HG03066 (cell line): ENCODE data around the gene SUV39H1.
A peak's percentile ranks its signal among the peaks of the same experiment; 100 is the strongest.
"Not testable (repeated sequence)": the region's sequence is repeated elsewhere in the genome, so short reads cannot be mapped to it uniquely, and the experiment has no call there.

Experiments
- ATAC-seq: cut with Tn5 transposase; IDR thresholded peaks from one replicate; pipeline ENCODE4 v1.9.1; 2021; ENCODE audit warnings: low read depth; ENCODE audit not compliant: unreplicated experiment

SUV39H1 gene

GRCh38 chrX:48684134-48684533 lies 12.4 kb upstream of the SUV39H1 start:
- no peak for ATAC-seq

GRCh38 chrX:48685416-48685815 lies 11.1 kb upstream of the SUV39H1 start:
- no peak for ATAC-seq

GRCh38 chrX:48688531-48689150 lies 7.9 kb upstream of the SUV39H1 start:
- no peak for ATAC-seq

DNA sequence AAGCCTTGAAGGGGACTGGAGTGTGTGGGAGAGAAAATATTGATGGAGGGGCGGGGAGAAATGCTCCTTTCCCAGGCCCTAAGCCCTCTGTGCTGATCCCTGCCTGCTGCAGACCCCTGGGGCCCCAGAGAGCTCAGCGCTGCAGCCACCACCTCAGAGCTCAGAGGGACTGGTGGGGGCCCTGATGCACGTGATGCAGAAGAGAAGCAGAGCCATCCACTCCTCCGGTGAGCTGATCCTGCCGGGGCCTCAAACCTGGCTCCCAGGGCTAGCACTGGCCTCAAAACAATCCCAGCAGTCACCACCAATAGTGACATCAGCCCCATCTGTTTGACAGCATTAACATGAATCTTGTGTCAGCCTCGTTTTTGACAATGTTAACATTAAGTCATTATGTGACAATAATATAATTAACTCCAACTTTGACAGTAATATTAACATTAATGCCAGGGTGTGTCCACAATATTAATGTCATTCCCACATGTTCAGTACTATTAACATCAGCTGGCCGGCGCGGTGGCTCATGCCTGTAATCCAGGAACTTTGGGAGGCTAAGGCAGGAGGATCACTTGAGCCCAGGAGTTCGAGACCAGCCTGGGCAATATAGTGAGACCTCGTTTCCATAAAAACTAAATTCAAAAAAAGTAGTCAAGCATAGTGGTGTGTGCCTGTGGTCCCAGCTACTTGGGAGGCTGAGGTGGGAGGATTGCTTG lies 7.2 kb upstream of the SUV39H1 start:
- ATAC-seq: no peak

DNA sequence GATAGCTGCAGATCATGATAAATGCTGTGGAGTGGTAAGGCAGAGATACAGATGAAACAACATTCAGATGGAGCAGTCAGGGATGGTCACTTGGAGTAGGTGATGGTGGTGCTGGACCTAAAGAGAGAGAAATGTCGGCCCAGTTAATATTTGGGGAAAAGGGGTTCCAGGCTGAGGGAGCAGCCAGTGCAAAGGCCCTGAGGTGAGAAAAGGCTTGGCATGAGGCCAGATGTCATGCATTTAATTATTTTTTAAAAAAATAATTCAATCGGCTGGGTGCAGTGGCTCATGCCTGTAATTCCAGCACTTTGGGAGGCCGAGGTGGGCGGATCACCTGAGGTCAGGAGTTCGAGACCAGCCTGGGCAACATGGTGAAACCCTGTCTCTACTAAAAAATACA lies 4.8 kb upstream of the SUV39H1 start:
- not testable (repeated sequence) for ATAC-seq

DNA sequence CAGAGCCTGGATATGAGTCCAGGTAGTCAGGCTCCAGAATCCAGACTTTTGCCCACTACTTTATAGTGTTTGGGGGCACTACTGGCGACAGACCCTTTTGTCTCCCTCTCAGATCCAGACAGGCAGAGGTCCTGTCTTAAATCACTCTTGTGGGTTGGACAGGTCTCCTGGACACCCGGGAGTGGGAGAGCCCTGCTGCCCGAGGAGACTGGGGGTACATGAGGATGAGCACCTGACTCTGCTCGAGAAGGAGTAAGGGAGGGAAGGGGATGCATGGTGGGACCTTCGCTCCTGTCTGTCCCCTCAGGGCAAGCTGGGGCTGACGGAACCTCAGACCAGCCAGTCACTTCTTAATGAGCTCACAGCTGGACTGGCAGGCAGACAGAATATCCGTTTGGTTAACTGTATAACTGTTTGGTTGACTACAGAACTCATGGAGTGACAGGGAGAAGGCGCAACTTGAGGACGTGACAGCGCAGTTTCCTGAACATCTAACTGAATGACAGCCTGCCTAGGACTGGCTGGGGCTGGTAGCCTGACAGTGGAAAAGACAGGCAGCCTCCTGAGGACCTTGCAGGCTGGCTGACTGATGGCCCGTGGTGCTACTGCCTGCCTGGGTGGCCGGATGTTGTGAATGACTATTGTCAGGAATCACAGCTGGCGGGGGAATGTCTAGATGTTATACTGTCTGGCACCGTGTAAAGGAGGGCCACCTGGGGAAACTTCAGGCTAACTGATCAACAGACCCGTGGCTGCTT lies 1.6 kb upstream of the SUV39H1 start:
- ATAC-seq: no peak

DNA sequence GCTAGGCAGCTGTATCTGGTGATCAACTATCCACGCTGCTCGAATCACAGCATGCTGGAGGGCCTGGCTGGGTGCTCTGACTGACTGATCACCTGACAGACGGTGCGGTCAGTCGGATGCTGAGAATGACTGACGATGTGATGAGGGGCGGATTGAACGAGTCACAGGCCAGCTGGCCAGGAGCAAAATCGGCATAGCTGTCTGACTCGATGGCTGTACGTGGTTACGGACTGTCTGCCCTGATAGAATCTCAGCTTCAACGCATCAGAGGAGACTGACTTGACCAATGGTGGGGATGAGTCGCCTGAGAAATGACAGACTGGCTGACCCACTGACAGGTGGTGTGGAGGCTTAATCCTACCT lies 1.0 kb upstream of the SUV39H1 start:
- no peak for ATAC-seq

GRCh38 chrX:48695925-48696300 lies 621 bp upstream of the SUV39H1 start:
- ATAC-seq: no peak

GRCh38 chrX:48696909-48697727 lies 584 bp downstream of the SUV39H1 start:
- peak; percentile 15 for ATAC-seq

DNA sequence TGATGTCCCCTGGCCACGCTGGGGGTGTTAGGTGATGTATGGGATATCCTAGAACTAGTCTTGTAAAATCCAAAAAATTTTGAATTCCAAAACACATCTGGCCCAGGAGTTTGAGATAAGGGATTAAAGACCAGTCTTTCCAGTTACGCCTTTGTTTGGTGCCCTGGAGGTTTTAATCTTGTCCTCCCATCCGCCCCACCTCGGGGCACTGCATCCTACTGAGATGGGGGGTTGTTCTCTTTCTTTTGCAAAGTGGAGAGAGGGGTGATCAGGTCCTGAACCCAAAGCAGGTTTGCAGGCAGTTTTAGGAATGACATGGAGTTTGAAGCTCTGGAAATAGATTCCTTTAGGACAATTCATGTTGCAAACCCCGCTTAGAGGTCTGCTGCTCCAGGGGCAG lies 1.8 kb downstream of the SUV39H1 start:
- no peak for ATAC-seq

GRCh38 chrX:48700246-48700645 lies 3.7 kb downstream of the SUV39H1 start:
- no peak for ATAC-seq

GRCh38 chrX:48700951-48701653 lies 4.6 kb downstream of the SUV39H1 start:
- ATAC-seq: no peak

- ATAC-seq: no peak
Observed at GRCh38 chrX:48702032-48702431, 5.5 kb downstream of the SUV39H1 start.

GRCh38 chrX:48702716-48703115 lies 6.2 kb downstream of the SUV39H1 start:
- no peak for ATAC-seq

- no peak for ATAC-seq
Observed at GRCh38 chrX:48703228-48703627, 6.7 kb downstream of the SUV39H1 start.

GRCh38 chrX:48703642-48704481 lies 7.3 kb downstream of the SUV39H1 start:
- ATAC-seq: no peak

DNA sequence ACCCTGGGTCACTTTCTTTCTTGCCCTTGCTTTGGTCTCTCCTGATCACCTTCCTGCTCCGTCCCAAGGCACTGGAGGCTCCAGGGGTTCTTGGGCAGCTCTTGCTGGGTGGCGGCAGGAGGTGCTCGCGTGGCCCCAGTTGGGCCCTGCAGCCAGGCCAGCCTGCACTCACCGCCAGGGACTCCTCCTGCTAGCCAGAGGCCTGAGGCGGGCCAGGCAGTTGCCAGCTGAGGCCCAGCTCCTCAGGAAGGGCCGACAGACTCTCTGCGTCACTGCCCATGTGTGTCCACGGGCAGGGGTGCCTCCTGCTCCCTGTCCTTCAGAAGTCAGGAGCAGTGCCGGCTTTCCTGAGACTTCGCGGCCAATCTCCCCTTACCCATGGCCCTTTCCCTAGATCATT lies 9.3 kb downstream of the SUV39H1 start:
- no peak for ATAC-seq

- ATAC-seq: no peak
Observed at GRCh38 chrX:48709522-48710112, 13.1 kb downstream of the SUV39H1 start.
